K562 (cell line): ENCODE results near the gene C2. TPM values are rescaled to one million over a fixed set of nuclear protein-coding genes. Genes with fewer than 3 reads are reported as not detected.
A peak's percentile ranks its signal among the peaks of the same experiment; 100 is the strongest.

Experiments
- ARID2 ChIP-seq: fragments of 450-650 bp; IDR thresholded peaks from 2 replicates; pipeline ENCODE4 v1.6.1; 2017; ENCODE audit warnings: antibody characterized with exemption, mild to moderate bottlenecking
- CCAR2 ChIP-seq: fragments of 200-400 bp; formaldehyde crosslinking; IDR thresholded peaks from 2 replicates; pipeline ENCODE4 v1.6.1; 2017; ENCODE audit warnings: mild to moderate bottlenecking, low read depth, low read length
- DPF2 ChIP-seq: fragments of 450-650 bp; IDR thresholded peaks from 2 replicates; pipeline ENCODE4 v1.6.1; 2016
- FOXA3 ChIP-seq, 2 experiments: fragments of 450-650 bp in 1 of 2; sonication (generic) in 1 of 2; formaldehyde crosslinking; IDR thresholded peaks in 1 of 2; conservative IDR thresholded peaks in 1 of 2; 2 replicates each; pipeline versions ENCODE4 v1.4.0 to v1.8.0; 2020 to 2022; ENCODE audit warnings: mild to moderate bottlenecking in 2 of 2, missing genetic modification reagents in 1 of 2
- LARP7 ChIP-seq: fragments of 450-650 bp; IDR thresholded peaks from 2 replicates; pipeline ENCODE4 v1.6.1; 2016
- LEF1 ChIP-seq: fragments of 450-650 bp; IDR thresholded peaks from 2 replicates; pipeline ENCODE4 v1.6.1; 2016; ENCODE audit warnings: mild to moderate bottlenecking
- MXI1 ChIP-seq: IDR thresholded peaks from 2 replicates; pipeline ENCODE4 v1.6.1; 2011; ENCODE audit warnings: low read depth, mild to moderate bottlenecking, improper control_type of control experiment, low read length
- TAL1 ChIP-seq: fragments of 450-650 bp; IDR thresholded peaks from 2 replicates; pipeline ENCODE4 v1.6.1; 2016; ENCODE audit warnings: mild to moderate bottlenecking
- TSC22D4 ChIP-seq: fragments of 450-650 bp; IDR thresholded peaks from 2 replicates; pipeline ENCODE4 v1.6.1; 2016; ENCODE audit warnings: missing genetic modification characterization, missing biosample characterization, control low read depth
- ZNF146 ChIP-seq: IDR thresholded peaks from one replicate; pipeline ENCODE4 v1.6.1; 2018; ENCODE audit warnings: missing compliant biosample characterization; ENCODE audit not compliant: unreplicated experiment
- ZNF23 ChIP-seq: fragments of 250-450 bp; sonication (Bioruptor Pico); IDR thresholded peaks from 2 replicates; pipeline ENCODE4 v1.4.0; 2020; ENCODE audit warnings: mild to moderate bottlenecking
- ZNF41 ChIP-seq: fragments of 250-450 bp; sonication (Bioruptor Pico); conservative IDR thresholded peaks from 2 replicates; pipeline ENCODE4 v1.4.0; 2020; ENCODE audit warnings: mild to moderate bottlenecking
- ZNF561 ChIP-seq: fragments of 450-650 bp; formaldehyde crosslinking; conservative IDR thresholded peaks from 2 replicates; pipeline ENCODE4 v1.4.0; 2020; ENCODE audit warnings: mild to moderate bottlenecking, moderate library complexity
- ZNF780A ChIP-seq: fragments of 250-450 bp; sonication (Bioruptor Pico); IDR thresholded peaks from 2 replicates; pipeline ENCODE4 v1.5.0; 2021; ENCODE audit warnings: mild to moderate bottlenecking
- polyA plus RNA-seq, 8 experiments: library from polyadenylated mRNA; depleted of rRNA in 4 of 8; stranded (reverse) in 5 of 8; unstranded in 3 of 8; fragments of >200 nt; fragmentation: Nextera tagmentation in 2 of 8; fragmentation: Illumina TruSeq in 1 of 8; extraction: Ambion mirVana in 2 of 8; extraction: Trizol in 1 of 8; gene quantifications; 2 replicates each; pipeline versions ENCODE4 v1.2.1 to v1.2.3, GENCODE V29; 2011 to 2014; ENCODE audit warnings: inconsistent platforms in 1 of 8, missing spikeins in 1 of 8
- total RNA-seq, 7 experiments: library from RNA; depleted of rRNA in 6 of 7; stranded (reverse); fragments of >200 nt in 6 of 7; fragmentation: Illumina TruSeq in 2 of 7; extraction: Trizol in 2 of 7; gene quantifications; 2 replicates each; pipeline versions ENCODE4 v1.2.1 to v1.2.3, GENCODE V29; 2011 to 2021; ENCODE audit warnings: low replicate concordance in 1 of 7
- TF ChIP-seq, protein P1 (sequence below), 2 experiments: fragments of 450-650 bp in 1 of 2; sonication (generic) in 1 of 2; formaldehyde crosslinking in 1 of 2; IDR thresholded peaks; 2 replicates each; pipeline versions ENCODE4 v1.7.1 to v1.9.0; 2016 to 2022; ENCODE audit warnings: inconsistent platforms in 1 of 2, mild to moderate bottlenecking in 1 of 2, missing genetic modification reagents in 1 of 2
- TF ChIP-seq, protein P2 (sequence below): fragments of 200-800 bp; sonication (Bioruptor generic); IDR thresholded peaks from 2 replicates; pipeline ENCODE4 v1.6.1; 2017; ENCODE audit warnings: missing genetic modification characterization, missing compliant biosample characterization
- TF ChIP-seq, protein P3 (sequence below): fragments of 450-650 bp; IDR thresholded peaks from 2 replicates; pipeline ENCODE4 v1.6.1; 2017; ENCODE audit warnings: mild to moderate bottlenecking, moderate library complexity

Gene C2
- total and polyA plus RNA-seq, 9 of the 15 experiments (the other 6 are each of a cell fraction or from before 2014, with no cell fraction given): 0.05 to 1.1 (median 0.39) TPM; not detected in 1

DNA sequence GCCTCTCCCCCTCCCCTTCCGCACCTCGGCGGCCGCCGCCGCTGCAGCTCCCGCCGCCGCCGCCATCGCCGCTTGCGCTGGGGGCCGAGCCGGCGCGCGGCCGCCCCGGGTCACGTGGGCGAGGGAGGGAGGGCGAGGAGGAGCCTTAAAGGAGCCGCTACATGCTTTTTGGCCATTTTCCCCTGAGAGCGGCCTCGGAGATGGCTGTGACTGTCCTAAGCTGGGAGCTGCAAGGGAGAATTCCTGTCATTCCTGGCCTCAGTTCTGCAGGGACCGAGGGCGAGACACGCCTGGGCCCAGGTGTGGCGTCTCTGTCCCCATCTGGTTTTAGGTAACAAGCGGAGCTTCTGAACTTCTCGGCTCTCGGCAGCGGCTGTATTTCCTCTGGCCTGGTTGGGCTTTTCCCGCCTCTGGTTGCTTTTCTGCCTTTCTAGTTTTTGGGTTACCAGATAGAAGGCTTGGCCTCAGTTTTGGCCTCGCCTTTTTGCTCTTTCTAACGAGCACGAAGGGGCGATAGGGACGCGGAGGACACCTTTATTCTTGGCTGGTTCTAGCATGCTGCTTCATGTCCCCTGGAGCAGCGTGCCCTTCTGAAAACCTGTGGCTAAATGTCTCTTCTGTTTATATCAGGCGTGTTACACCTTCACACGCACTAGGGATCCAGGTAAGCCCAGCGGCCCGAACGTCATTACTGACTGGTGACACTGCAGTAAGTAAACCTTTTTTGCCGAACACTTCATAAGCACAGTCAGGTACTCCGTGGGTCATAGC, 29.7 kb upstream of the C2 start, which contains the start of gene EHMT2 (continued):
- TF ChIP-seq, protein P1, sequence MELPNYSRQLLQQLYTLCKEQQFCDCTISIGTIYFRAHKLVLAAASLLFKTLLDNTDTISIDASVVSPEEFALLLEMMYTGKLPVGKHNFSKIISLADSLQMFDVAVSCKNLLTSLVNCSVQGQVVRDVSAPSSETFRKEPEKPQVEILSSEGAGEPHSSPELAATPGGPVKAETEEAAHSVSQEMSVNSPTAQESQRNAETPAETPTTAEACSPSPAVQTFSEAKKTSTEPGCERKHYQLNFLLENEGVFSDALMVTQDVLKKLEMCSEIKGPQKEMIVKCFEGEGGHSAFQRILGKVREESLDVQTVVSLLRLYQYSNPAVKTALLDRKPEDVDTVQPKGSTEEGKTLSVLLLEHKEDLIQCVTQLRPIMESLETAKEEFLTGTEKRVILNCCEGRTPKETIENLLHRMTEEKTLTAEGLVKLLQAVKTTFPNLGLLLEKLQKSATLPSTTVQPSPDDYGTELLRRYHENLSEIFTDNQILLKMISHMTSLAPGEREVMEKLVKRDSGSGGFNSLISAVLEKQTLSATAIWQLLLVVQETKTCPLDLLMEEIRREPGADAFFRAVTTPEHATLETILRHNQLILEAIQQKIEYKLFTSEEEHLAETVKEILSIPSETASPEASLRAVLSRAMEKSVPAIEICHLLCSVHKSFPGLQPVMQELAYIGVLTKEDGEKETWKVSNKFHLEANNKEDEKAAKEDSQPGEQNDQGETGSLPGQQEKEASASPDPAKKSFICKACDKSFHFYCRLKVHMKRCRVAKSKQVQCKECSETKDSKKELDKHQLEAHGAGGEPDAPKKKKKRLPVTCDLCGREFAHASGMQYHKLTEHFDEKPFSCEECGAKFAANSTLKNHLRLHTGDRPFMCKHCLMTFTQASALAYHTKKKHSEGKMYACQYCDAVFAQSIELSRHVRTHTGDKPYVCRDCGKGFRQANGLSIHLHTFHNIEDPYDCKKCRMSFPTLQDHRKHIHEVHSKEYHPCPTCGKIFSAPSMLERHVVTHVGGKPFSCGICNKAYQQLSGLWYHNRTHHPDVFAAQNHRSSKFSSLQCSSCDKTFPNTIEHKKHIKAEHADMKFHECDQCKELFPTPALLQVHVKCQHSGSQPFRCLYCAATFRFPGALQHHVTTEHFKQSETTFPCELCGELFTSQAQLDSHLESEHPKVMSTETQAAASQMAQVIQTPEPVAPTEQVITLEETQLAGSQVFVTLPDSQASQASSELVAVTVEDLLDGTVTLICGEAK (IDR thresholded peaks at IDR 0.05): peak; percentile 48; the same call in 1 of the 2 replicates
- TF ChIP-seq, protein P1 (CRISPR knock-in tag; IDR thresholded peaks at IDR 0.05): no peak
- TF ChIP-seq TSC22D4 (tag) (no peak), ARID2 (no peak), ZNF41 (CRISPR knock-in tag) (no peak), FOXA3 (CRISPR knock-in tag; conservative IDR thresholded peaks at IDR 0.05 in 1 of 2, IDR thresholded peaks at IDR 0.05 in 1 of 2) (no peak; a peak in 1 of 4 replicates), TAL1 (no peak), CCAR2 (no peak), LEF1 (no peak), LARP7 (no peak), ZNF561 (no peak), ZNF146 (CRISPR knock-in tag) (no peak), ZNF23 (CRISPR knock-in tag) (no peak), ZNF780A (CRISPR knock-in tag) (peak; percentile 73; the same call in 1 of the 2 replicates), DPF2 (no peak), MXI1 (no peak)
- TF ChIP-seq, protein P2, sequence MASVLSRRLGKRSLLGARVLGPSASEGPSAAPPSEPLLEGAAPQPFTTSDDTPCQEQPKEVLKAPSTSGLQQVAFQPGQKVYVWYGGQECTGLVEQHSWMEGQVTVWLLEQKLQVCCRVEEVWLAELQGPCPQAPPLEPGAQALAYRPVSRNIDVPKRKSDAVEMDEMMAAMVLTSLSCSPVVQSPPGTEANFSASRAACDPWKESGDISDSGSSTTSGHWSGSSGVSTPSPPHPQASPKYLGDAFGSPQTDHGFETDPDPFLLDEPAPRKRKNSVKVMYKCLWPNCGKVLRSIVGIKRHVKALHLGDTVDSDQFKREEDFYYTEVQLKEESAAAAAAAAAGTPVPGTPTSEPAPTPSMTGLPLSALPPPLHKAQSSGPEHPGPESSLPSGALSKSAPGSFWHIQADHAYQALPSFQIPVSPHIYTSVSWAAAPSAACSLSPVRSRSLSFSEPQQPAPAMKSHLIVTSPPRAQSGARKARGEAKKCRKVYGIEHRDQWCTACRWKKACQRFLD (CRISPR knock-in tag): no peak
- TF ChIP-seq, protein P3, sequence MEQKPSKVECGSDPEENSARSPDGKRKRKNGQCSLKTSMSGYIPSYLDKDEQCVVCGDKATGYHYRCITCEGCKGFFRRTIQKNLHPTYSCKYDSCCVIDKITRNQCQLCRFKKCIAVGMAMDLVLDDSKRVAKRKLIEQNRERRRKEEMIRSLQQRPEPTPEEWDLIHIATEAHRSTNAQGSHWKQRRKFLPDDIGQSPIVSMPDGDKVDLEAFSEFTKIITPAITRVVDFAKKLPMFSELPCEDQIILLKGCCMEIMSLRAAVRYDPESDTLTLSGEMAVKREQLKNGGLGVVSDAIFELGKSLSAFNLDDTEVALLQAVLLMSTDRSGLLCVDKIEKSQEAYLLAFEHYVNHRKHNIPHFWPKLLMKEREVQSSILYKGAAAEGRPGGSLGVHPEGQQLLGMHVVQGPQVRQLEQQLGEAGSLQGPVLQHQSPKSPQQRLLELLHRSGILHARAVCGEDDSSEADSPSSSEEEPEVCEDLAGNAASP: no peak
